NCI-H748 treated with DMSO at 0.1 percent for 48 hours (cell line): ENCODE measurements around the gene AK8.

Experiments used
- DNase-seq: peaks from one replicate; lab custom pipeline; 2025; lab: John Stamatoyannopoulos, UW

The AK8 gene

DNA sequence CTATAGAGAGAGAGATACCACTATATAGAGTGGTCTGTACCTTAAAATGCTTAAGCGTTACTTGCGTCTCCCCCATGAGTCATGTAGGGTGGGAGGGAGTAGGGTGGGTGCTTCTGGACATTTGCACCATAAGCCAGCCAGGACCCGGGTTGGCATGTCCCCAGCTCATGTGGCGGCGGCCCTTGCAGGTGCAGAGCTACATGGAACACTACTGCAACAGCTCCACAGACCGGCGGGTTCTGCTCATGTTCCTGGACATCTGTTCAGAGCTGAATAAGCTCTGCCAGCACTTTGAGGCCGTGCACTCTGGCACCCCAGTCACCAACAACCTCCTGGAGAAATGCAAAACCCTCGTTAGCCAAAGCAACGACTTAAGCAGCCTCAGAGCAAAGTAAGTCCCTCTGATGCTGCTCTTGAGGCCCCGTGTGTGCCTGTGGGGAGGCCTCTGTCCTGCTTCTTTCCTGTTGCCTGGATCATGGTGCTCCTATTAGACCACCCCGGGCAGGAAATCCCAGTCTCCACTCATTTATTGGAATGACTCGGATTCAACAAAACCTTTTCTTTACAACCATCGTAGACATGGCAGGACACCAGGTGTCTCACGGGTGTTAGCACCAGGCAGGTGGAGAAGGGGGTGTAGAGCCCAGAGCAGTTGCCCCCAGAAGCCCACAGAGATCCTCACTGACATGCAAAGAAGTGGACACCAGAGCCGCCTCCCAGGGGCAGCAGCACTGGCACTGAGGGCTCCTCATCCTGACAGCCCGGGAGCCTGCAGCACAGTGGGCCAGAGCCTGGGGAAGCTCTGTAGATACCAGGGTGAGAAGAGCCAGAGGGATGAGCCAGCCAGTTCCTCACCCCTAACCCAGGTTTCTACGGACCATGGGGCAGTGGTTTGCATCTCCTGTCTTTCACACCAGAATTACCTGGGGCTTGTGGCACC is 9.4 kb upstream of the AK8 start:
- no peak for DNase-seq

- no peak for DNase-seq
Measured at GRCh38 chr9:132886334-132886725, 8.2 kb upstream of the AK8 start.

DNA sequence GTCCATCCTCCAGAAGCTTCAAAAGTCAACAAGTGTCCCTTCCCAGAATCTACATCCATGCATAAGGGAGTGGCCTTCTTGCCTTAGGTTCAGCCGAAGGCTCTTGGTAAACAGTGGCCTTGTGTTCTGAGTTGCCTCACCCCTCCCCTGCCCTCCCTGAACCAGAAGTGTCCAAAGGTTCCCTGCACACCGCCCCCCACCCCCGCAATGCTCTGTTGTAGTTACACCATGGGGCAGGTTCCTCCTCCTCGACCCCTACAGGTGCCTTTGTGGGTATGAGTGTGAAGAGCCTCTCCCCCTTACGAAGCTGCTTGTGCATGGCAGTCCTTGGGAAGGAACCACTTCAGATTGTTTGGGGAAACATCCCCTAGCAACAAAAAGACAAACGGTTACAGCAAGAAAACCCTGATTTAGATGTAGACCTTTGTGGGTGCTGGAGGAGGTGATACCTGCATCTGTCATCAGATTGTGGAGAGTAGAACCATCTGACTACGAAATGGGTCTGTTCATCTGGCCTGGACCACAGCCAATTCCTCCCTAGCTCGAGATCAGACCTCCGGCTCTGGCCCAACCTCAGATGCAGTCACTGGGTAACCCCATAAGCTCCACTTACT is 7.7 kb upstream of the AK8 start:
- DNase-seq: no peak

- DNase-seq: no peak
Measured at GRCh38 chr9:132883349-132884294, 5.5 kb upstream of the AK8 start.

DNA sequence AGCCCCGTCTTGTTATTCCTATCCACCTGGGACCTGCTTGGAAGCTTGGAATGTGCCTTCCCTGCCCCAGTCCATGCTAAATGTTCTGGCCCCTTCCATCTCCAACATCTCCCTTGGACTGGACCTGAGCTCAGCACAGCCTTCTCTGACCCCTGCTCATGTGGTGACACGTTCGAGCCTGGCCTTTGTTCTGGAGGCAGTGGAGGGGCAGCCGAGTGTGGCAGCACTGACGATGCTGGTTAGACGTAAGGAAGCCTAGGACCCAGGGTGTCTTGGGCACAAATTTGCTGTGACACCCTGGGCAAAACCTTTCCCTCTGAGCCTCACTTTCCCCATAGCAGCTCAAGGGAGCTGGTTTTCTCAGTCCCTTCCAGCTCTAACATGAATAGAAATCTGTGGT is 4.5 kb upstream of the AK8 start:
- no peak for DNase-seq

GRCh38 chr9:132881826-132882225 is 3.7 kb upstream of the AK8 start:
- DNase-seq: no peak

GRCh38 chr9:132880324-132880661 is 2.2 kb upstream of the AK8 start:
- no peak for DNase-seq

- DNase-seq: no peak
Measured at GRCh38 chr9:132879457-132880323, 1.6 kb upstream of the AK8 start.

DNA sequence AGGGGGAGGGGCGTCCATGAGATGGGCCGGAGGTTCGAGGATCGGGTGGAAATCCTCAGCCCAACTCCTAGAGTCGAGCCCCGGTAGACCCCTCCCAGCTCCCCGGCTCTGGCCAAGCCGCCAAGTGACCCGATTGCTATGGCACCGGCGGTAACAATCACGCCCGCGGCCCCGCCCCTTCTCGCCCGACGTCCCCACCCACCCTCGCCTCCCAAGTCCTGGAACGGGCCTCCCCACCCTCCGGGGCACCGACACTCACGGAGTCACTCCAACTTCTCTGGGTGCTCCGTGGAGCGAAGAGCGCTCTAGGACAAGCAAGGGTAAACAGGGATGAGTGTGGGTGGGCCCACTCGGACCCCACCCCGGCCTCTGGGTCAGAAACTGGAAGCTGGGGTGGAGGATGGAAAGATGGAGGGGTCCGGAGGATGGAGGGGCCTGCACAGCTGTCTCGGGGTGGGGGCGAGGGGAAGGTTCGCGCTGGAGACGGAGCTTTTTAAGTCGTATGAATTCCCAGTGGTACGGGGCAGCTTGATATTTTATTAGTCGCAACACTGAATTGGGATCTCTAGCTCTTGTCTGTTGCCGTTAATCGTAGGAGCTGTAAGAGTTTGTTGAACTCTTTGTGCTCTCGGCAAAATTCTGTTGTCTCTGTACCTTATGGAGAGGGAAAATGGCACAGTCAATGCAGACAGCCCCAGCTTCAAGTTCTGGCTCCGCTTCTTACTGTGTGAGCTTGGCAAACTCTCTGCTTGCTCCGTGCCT is 792 bp upstream of the AK8 start, which contains the start of gene SPACA9:
SPACA9 (plus strand) TSS at position 204 of the 762 bp plus-strand sequence. CDS start 5,050 bp downstream, outside the sequence.
- DNase-seq: peak; percentile 17

DNA sequence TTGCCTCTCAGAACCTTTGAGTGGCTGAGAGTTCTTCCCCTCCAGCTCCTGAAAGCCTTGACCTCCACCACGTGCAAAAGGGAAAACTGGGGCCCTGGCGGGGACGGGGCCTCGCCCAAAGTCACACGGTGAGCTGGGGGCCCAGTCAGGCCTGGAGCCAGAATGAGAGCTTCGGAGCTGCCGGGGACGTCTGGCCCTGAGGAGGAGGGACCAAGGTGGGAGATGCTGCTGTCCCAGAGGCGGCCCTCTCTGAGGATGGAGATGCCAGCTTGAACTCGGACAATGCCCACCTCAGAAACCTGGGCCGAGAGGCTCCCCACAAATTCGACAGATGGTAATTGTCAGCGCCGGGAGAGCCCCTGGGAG is 643 bp downstream of the AK8 start:
- DNase-seq: no peak

DNA sequence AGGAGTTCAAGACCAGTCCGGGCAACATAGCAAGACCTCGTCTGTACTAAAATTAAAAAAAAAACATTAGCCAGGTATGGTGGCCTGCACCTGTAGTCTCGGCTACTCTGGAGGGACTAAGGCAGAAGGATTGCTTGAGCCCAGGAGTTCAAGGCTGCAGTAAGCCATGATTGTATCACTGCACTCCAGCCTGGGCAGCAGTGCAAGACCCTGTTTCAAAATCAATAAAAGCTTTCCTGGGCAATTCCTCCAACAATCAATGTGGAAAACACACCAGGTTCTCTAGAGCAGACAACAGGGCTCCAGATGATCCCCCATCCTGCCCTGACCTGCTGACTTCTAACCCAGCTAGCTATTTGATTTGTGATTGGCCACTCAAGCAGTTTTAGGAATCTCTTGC is 1.2 kb downstream of the AK8 start:
- DNase-seq: no peak

GRCh38 chr9:132875159-132875558 is 2.9 kb downstream of the AK8 start:
- DNase-seq: no peak

- no peak for DNase-seq
Measured at GRCh38 chr9:132873403-132873802, 4.7 kb downstream of the AK8 start.

DNA sequence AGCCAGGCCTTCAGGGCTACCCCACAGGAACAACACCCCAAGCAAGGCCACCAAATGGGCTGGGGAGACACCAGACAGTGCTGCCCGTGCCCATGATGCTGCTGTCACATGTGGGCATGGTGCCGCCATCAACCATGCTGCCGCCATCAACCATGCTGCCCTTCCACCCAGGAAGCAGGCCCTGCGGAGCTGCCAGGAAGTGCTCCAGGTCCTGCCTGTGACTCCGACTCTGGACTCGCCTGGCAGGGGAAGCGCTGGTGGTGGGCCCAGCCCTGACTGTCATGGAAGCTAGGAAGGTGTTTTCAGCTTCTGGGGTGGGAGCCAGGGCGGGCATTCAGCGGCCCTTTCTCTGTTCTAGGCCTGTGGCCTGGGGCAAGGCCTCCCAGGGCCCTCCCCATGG is 8.8 kb downstream of the AK8 start:
- DNase-seq: no peak

DNA sequence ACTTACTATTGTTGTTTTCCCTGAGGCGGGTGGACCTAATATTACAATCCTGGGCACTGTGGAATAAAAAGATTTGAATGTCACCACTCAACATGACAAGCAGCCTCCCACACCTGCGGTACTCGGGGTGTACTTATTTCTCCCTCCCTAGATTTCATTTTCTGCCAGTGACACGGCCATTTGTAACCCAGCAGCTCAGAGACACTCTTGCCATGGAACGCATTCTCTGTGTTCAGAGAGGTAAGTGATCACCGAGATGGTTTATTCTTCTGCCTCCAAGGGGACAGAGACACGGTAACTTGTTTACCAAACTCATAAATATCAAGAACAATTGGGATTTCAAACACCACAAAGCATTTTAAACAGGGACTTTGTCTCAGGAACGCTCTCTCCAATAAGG is 11.2 kb downstream of the AK8 start:
- DNase-seq: no peak

- DNase-seq: no peak
Measured at GRCh38 chr9:132864691-132865090, 13.4 kb downstream of the AK8 start.

- DNase-seq: no peak
Measured at GRCh38 chr9:132864277-132864676, 13.8 kb downstream of the AK8 start.

DNA sequence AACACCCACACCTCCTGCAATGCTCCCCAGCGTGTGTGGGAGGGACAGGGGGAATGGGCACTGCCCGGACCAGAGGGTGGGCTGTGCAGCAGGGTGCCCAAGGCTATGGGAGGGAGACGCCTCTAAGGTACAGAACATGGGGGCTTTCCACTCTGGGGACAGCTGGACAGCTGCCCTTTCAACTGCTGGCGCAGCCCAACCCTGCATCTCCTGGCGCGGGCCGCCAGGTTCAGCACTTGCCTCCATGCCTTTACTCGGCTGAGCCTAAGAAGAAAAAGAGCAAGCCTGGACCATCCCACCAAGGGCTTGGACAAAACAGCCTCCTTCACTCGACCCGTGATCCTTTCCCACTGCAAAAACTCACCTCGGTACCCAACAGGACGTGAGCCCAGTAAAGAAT is 15.0 kb downstream of the AK8 start:
- DNase-seq: no peak

GRCh38 chr9:132862533-132862932 is 15.6 kb downstream of the AK8 start:
- no peak for DNase-seq

DNA sequence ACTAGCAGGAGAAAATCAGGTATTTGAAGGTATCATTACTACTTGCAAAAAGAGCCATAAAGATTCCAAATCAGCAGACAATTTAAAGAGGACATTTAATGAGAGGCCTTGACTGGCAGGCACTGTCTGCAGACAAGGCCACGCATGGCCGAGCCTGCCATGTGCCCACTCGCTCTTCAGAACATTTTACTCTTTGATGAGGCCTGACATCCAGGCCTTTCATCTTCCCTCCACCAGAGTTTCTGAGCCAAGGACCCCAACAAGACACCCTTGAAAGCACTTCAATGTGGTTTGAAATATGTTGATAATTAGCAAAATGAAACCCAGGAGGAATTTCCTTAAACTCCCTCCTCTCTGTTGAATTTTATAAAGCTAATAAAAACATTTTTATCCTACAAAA is 16.4 kb downstream of the AK8 start:
- DNase-seq: no peak

DNA sequence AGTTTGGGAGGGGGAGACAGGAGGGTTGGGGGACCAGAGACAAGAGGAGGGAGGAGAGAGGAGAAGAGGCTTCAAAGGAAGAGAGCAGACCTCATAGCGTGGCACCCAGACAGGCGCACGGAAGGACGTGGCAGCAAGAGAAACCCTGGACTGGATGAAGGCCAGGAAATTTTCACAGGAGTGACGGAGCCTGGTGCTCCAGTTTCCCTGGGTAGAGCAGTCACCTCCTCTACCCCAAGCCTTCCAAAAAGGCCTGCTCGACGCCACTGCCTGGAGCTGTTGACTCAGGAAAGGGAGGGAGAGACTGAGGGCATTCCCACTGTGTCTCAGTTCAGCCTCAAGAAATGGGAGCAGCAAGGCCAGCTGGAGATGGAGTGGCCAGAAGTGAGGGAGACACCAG is 19.3 kb downstream of the AK8 start:
- DNase-seq: no peak
